ENCODE measurements around the gene AGPAT3.

- TF ChIP-seq CTCF (IDR thresholded peaks at IDR 0.05) (no peak), POLR2A (IDR thresholded peaks at IDR 0.05) (no peak)
Observed at GRCh38 chr21:43886565-43886964, 21.5 kb downstream of the AGPAT3 start.
